SU-DHL-6 (cell line): ENCODE measurements around the gene MAP2K6.

Experiments used
- CTCF ChIP-seq: fragments of 200-600 bp; sonication (generic); IDR thresholded peaks from one replicate; pipeline ENCODE4 v1.5.1; 2017; ENCODE audit warnings: antibody characterized with exemption, mild to moderate bottlenecking, low read length, moderate library complexity; ENCODE audit not compliant: insufficient read depth, poor library complexity, severe bottlenecking
- EZH2phosphoT487 ChIP-seq: fragments of 200-600 bp; sonication (generic), shearing (Covaris generic); conservative IDR thresholded peaks from 2 replicates; pipeline ENCODE4 v1.6.1; 2018; ENCODE audit warnings: mild to moderate bottlenecking, antibody characterized with exemption, low read length, moderate library complexity, mixed read lengths

- TF ChIP-seq CTCF (no peak), EZH2phosphoT487 (no peak)
Measured at GRCh38 chr17:69579961-69580677, 165.6 kb downstream of the MAP2K6 start.
